Stomach (tissue), 9 donors: ENCODE results near the gene SVOP. TPM values are rescaled to one million over a fixed set of nuclear protein-coding genes. Genes with fewer than 3 reads are reported as not detected.
A peak's percentile ranks its signal among the peaks of the same experiment; 100 is the strongest.

ENCODE experiments used
- DNase-seq, 2 donors: peaks; one replicate each; pipeline versions ENCODE4 v3.0.0 to v3.0.0-alpha.2; 2013 to 2019
- H3K27ac ChIP-seq, 5 donors: fragments of 200-600 bp in 4 of 5; sonication (generic) in 4 of 5; one replicate each; pipeline ENCODE4 v1.5.1; 2013 to 2019; ENCODE audit warnings: mild to moderate bottlenecking in 1 of 5, moderate library complexity in 1 of 5
- H3K27me3 ChIP-seq, 3 donors: fragments of 200-600 bp; sonication (generic); one replicate each; pipeline ENCODE4 v1.5.1; 2017 to 2019; ENCODE audit warnings: mixed run types in 1 of 3
- H3K36me3 ChIP-seq, 4 donors: fragments of 200-600 bp; sonication (generic); 1 replicate in 3 of 4; 2 replicates in 1 of 4; pipeline ENCODE4 v1.5.1; 2016 to 2019
- H3K4me1 ChIP-seq, 4 donors: fragments of 200-600 bp; sonication (generic); one replicate each; pipeline ENCODE4 v1.5.1; 2016 to 2019
- H3K4me3 ChIP-seq, 4 donors: fragments of 200-600 bp; sonication (generic) in 3 of 4; one replicate each; pipeline ENCODE4 v1.5.1; 2016 to 2019; ENCODE audit warnings: mild to moderate bottlenecking in 1 of 4
- H3K9me3 ChIP-seq, 4 donors: fragments of 200-600 bp; sonication (generic); one replicate each; pipeline ENCODE4 v1.5.1; 2016 to 2019
- EP300 ChIP-seq: sonication (generic); formaldehyde crosslinking; IDR thresholded peaks from one replicate; pipeline ENCODE4 v1.6.1; 2017; ENCODE audit warnings: antibody characterized with exemption
- POLR2A ChIP-seq, 4 donors: fragments of 450-650 bp; IDR thresholded peaks; one replicate each; pipeline ENCODE4 v1.6.1; 2016; ENCODE audit warnings: antibody characterized with exemption in 4 of 4, control low read depth in 2 of 4, mild to moderate bottlenecking in 1 of 4, moderate library complexity in 1 of 4
- POLR2AphosphoS5 ChIP-seq, 3 donors: sonication (generic); formaldehyde crosslinking; IDR thresholded peaks; one replicate each; pipeline ENCODE4 v1.6.1; 2016; ENCODE audit warnings: antibody characterized with exemption in 3 of 3
- WGBS, 5 donors: extraction: QIAGEN DNeasy Blood & Tissue Kit in 3 of 5; methylation state at CpG; one replicate each; pipeline versions ENCODE4 v1.1.5 to v1.1.7; 2013 to 2018; 5-methylcytosine and 5-hydroxymethylcytosine counted together
- intact Hi-C: fragments of 100-400 bp; cut with DNase I; formaldehyde crosslinking; loops from one replicate; pipeline ENCODE4 v1.15.1; 2023; ENCODE audit warnings: low total_unique reads
- polyA plus RNA-seq, 3 donors: library from polyadenylated mRNA; stranded (reverse); fragments of 200-250 nt; gene quantifications; one replicate each; pipeline ENCODE4 v1.2.3, GENCODE V29; 2013
- total RNA-seq, 5 donors: library from RNA; depleted of rRNA; stranded (reverse); fragments of >200 nt; gene quantifications; one replicate each; pipeline versions ENCODE4 v1.1.0 to v1.2.3, GENCODE V29; 2014 to 2016
- TF ChIP-seq, protein P1 (sequence below), 7 experiments: fragments of 450-650 bp in 4 of 7; fragments of 200-600 bp in 3 of 7; sonication (generic) in 3 of 7; IDR thresholded peaks; one replicate each; pipeline ENCODE4 v1.5.1; 2016 to 2019; ENCODE audit warnings: antibody characterized with exemption in 7 of 7, control low read depth in 2 of 7, mild to moderate bottlenecking in 1 of 7
- donor health status: healthy with polysubstance abuse.
- donor health status: Bipolar disorder and iron deficiency.
- donor health status: healthy.

The SVOP gene
- total and polyA plus RNA-seq, 8 donors, result 0.08 to 2.0 (median 0.37) TPM; not detected in 3

DNA sequence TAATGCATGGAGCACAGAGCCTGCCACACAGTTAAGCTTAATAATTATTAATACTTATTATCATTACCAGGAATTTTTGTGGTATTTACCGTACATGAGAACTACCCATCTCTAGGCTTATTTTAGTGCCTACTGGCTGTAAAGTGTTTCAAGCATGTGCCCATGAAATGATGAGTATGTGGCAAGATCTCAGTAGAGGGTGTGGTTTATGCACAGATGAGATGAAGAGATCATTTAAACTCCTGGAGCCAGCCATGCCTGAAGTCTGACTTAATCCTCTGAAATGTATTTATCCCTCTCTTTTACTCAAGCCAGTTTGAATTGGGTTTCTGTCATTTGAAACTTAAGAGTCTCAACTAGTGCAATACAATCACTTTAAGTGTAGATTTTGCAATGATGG lies 80.7 kb downstream of the SVOP start:
- no peaks in the 10 kb centered on the region for H3K36me3 ChIP-seq
- no peak for DNase-seq
- no peak overlapping the region for H3K27ac ChIP-seq
- no peaks in the 10 kb centered on the region for H3K4me1 ChIP-seq
- intact Hi-C loops, result loop anchor here (10.0 kb wide), 1 partner anchor 55 kb away; the partner anchor contains the start of gene DAO
- WGBS, 5 donors, result 39 to 80% (median 49%) methylated on average over 1 of the region's 1 CpG
- no peaks in the 10 kb centered on the region for H3K9me3 ChIP-seq
- H3K4me3 ChIP-seq, result no peak overlapping the region
- TF ChIP-seq POLR2AphosphoS5 (IDR thresholded peaks at IDR 0.05) (no peak), EP300 (no peak), POLR2A (IDR thresholded peaks at IDR 0.05) (no peak)
- TF ChIP-seq, protein P1, sequence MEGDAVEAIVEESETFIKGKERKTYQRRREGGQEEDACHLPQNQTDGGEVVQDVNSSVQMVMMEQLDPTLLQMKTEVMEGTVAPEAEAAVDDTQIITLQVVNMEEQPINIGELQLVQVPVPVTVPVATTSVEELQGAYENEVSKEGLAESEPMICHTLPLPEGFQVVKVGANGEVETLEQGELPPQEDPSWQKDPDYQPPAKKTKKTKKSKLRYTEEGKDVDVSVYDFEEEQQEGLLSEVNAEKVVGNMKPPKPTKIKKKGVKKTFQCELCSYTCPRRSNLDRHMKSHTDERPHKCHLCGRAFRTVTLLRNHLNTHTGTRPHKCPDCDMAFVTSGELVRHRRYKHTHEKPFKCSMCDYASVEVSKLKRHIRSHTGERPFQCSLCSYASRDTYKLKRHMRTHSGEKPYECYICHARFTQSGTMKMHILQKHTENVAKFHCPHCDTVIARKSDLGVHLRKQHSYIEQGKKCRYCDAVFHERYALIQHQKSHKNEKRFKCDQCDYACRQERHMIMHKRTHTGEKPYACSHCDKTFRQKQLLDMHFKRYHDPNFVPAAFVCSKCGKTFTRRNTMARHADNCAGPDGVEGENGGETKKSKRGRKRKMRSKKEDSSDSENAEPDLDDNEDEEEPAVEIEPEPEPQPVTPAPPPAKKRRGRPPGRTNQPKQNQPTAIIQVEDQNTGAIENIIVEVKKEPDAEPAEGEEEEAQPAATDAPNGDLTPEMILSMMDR (IDR thresholded peaks at IDR 0.05), result no peak
- no peaks in the 10 kb centered on the region for H3K27me3 ChIP-seq

GRCh38 chr12:108939594-108939993 lies 81.3 kb downstream of the SVOP start:
- Histone ChIP-seq H3K27ac (no peak overlapping the region), H3K9me3 (no peaks in the 10 kb centered on the region), H3K27me3 (no peaks in the 10 kb centered on the region), H3K4me3 (no peak overlapping the region), H3K4me1 (no peaks in the 10 kb centered on the region), H3K36me3 (no peaks in the 10 kb centered on the region)
- no peak for TF ChIP-seq POLR2A (IDR thresholded peaks at IDR 0.05)
- TF ChIP-seq, protein P1 (IDR thresholded peaks at IDR 0.05), result no peak
- TF ChIP-seq EP300, result no peak
- TF ChIP-seq POLR2AphosphoS5 (IDR thresholded peaks at IDR 0.05), result no peak
- intact Hi-C loops, result no loop called here
- WGBS, 5 donors, result 45 to 85% (median 62%) methylated on average over 1 of the region's 1 CpG
- DNase-seq, result peak in 1 of 2 donors; percentile 53

GRCh38 chr12:108938247-108938924 lies 82.5 kb downstream of the SVOP start:
- Histone ChIP-seq H3K9me3 (no peaks in the 10 kb centered on the region), H3K4me3 (no peak overlapping the region), H3K27ac (no peak overlapping the region), H3K4me1 (no peaks in the 10 kb centered on the region), H3K36me3 (no peaks in the 10 kb centered on the region), H3K27me3 (no peaks in the 10 kb centered on the region)
- intact Hi-C loops, result no loop called here
- no peak for TF ChIP-seq POLR2AphosphoS5 (IDR thresholded peaks at IDR 0.05)
- TF ChIP-seq, protein P1 (IDR thresholded peaks at IDR 0.05), result no peak
- no peak for TF ChIP-seq POLR2A (IDR thresholded peaks at IDR 0.05)
- TF ChIP-seq EP300, result no peak
- WGBS, 5 donors, result 63 to 81% (median 69%) methylated on average over 13 of the region's 13 CpGs
- no peak for DNase-seq

DNA sequence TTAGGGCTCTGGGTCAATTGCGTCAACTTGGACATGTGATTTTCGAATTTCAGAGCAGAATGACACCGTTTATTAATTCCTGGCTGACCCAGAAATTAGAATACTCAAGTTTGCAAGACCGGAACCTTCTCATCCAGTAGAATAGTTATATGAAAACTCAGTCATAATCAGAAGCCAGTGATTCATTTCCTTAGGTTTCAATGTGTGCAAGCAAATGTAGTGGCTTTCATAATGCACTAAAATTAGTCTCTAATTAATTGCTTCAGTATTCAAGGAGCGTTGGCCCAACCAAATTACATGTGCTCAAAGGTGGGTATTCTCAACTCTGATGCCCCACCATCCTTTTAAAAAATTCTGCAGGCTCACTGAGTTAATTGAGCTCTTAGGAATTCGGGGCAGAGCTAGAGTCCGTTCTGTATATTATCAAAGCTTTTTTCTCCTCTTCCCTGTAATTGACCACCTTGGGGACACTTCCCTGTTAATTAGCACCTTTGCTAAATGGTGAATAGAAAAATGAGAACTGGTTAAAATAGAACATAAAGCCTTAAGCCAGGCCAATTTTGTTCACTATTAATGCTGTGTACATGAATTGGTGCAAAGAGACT lies 85.6 kb downstream of the SVOP start:
- WGBS, 5 donors, result 73 to 85% (median 81%) methylated on average over 7 of the region's 7 CpGs
- no peak for DNase-seq
- H3K27ac ChIP-seq, result no peak overlapping the region
- H3K36me3 ChIP-seq, result no peaks in the 10 kb centered on the region
- no peaks in the 10 kb centered on the region for H3K27me3 ChIP-seq
- TF ChIP-seq POLR2A (IDR thresholded peaks at IDR 0.05) (no peak), POLR2AphosphoS5 (IDR thresholded peaks at IDR 0.05) (no peak), EP300 (no peak)
- TF ChIP-seq, protein P1 (IDR thresholded peaks at IDR 0.05), result no peak
- peaks cover 0 to 6% (median 5%) of the 10 kb centered on the region in 4 donors for H3K4me1 ChIP-seq
- H3K4me3 ChIP-seq, result no peak overlapping the region
- H3K9me3 ChIP-seq, result no peaks in the 10 kb centered on the region
- intact Hi-C loops, result no loop called here
